Measurements from ENCODE around the gene ATXN7L2.

- TF ChIP-seq, protein P1, sequence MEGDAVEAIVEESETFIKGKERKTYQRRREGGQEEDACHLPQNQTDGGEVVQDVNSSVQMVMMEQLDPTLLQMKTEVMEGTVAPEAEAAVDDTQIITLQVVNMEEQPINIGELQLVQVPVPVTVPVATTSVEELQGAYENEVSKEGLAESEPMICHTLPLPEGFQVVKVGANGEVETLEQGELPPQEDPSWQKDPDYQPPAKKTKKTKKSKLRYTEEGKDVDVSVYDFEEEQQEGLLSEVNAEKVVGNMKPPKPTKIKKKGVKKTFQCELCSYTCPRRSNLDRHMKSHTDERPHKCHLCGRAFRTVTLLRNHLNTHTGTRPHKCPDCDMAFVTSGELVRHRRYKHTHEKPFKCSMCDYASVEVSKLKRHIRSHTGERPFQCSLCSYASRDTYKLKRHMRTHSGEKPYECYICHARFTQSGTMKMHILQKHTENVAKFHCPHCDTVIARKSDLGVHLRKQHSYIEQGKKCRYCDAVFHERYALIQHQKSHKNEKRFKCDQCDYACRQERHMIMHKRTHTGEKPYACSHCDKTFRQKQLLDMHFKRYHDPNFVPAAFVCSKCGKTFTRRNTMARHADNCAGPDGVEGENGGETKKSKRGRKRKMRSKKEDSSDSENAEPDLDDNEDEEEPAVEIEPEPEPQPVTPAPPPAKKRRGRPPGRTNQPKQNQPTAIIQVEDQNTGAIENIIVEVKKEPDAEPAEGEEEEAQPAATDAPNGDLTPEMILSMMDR (IDR thresholded peaks at IDR 0.05; ENCODE audit: poor library complexity, severe bottlenecking), result no peak
- TF ChIP-seq POLR2AphosphoS5 (IDR thresholded peaks at IDR 0.05) (no peak), EP300 (conservative IDR thresholded peaks at IDR 0.05; ENCODE audit: poor library complexity, severe bottlenecking) (no peak), EZH2 (IDR thresholded peaks at IDR 0.05; ENCODE audit: borderline replicate concordance, insufficient read depth, low read length, poor library complexity, severe bottlenecking) (no peak), RAD21 (conservative IDR thresholded peaks at IDR 0.05) (no peak)
- TF ChIP-seq, protein P2, sequence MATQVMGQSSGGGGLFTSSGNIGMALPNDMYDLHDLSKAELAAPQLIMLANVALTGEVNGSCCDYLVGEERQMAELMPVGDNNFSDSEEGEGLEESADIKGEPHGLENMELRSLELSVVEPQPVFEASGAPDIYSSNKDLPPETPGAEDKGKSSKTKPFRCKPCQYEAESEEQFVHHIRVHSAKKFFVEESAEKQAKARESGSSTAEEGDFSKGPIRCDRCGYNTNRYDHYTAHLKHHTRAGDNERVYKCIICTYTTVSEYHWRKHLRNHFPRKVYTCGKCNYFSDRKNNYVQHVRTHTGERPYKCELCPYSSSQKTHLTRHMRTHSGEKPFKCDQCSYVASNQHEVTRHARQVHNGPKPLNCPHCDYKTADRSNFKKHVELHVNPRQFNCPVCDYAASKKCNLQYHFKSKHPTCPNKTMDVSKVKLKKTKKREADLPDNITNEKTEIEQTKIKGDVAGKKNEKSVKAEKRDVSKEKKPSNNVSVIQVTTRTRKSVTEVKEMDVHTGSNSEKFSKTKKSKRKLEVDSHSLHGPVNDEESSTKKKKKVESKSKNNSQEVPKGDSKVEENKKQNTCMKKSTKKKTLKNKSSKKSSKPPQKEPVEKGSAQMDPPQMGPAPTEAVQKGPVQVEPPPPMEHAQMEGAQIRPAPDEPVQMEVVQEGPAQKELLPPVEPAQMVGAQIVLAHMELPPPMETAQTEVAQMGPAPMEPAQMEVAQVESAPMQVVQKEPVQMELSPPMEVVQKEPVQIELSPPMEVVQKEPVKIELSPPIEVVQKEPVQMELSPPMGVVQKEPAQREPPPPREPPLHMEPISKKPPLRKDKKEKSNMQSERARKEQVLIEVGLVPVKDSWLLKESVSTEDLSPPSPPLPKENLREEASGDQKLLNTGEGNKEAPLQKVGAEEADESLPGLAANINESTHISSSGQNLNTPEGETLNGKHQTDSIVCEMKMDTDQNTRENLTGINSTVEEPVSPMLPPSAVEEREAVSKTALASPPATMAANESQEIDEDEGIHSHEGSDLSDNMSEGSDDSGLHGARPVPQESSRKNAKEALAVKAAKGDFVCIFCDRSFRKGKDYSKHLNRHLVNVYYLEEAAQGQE (IDR thresholded peaks at IDR 0.05; ENCODE audit: borderline replicate concordance), result no peak
These were observed 8.4 kb upstream of the ATXN7L2 start for GRCh38 chr1:109475261-109475660.
